Neuronal stem cell (in vitro differentiated cells): Measurements from ENCODE around the gene PUDP.

Experiments
- DNase-seq: peaks from one replicate; pipeline ENCODE4 v3.0.0-alpha.2; 2013; ENCODE audit warnings: low spot score
- H2AFZ ChIP-seq: one replicate; pipeline ENCODE4 v1.6.1; 2013; ENCODE audit warnings: mild to moderate bottlenecking, low read length, inconsistent platforms
- H2AK5ac ChIP-seq: 2 replicates; pipeline ENCODE4 v1.6.1; 2013; ENCODE audit warnings: low read depth, mild to moderate bottlenecking, inconsistent platforms, low read length, moderate library complexity, mixed read lengths
- H2BK120ac ChIP-seq: 2 replicates; pipeline ENCODE4 v1.6.1; 2013; ENCODE audit warnings: low read depth, mild to moderate bottlenecking, inconsistent platforms, low read length, moderate library complexity, mixed read lengths
- H2BK12ac ChIP-seq: one replicate; pipeline ENCODE4 v1.6.1; 2013; ENCODE audit warnings: low read length, inconsistent platforms
- H2BK15ac ChIP-seq: 2 replicates; pipeline ENCODE4 v1.6.1; 2013; ENCODE audit warnings: mild to moderate bottlenecking, low read length, inconsistent platforms, mixed read lengths
- H2BK5ac ChIP-seq: one replicate; pipeline ENCODE4 v1.6.1; 2013; ENCODE audit warnings: inconsistent platforms, mild to moderate bottlenecking, low read length, moderate library complexity
- H3K14ac ChIP-seq: one replicate; pipeline ENCODE4 v1.6.1; 2013; ENCODE audit warnings: low read length, inconsistent platforms
- H3K18ac ChIP-seq: 2 replicates; pipeline ENCODE4 v1.6.1; 2013; ENCODE audit warnings: low read length, inconsistent platforms
- H3K23ac ChIP-seq: 2 replicates; pipeline ENCODE4 v1.6.1; 2013; ENCODE audit warnings: low read depth, mild to moderate bottlenecking, mixed read lengths, low read length, inconsistent platforms; ENCODE audit not compliant: poor library complexity
- H3K27ac ChIP-seq: replicated peaks from 3 replicates; pipeline ENCODE4 v1.5.1; 2013; ENCODE audit warnings: low read length, inconsistent platforms
- H3K27me3 ChIP-seq, 3 experiments: 2 replicates each; pipeline ENCODE4 v1.6.1; 2013; ENCODE audit warnings: low read length in 3 of 3, mild to moderate bottlenecking in 2 of 3, inconsistent platforms in 1 of 3, low read depth in 1 of 3, mixed read lengths in 1 of 3, moderate library complexity in 1 of 3; ENCODE audit not compliant: control insufficient read depth in 3 of 3, insufficient read depth in 3 of 3
- H3K36me3 ChIP-seq, 2 donors: replicated peaks in 1 of 2; 2 replicates each; pipeline ENCODE4 v1.6.1; 2013; ENCODE audit warnings: low read length in 2 of 2; ENCODE audit not compliant: control insufficient read depth in 2 of 2, insufficient read depth in 2 of 2
- H3K4ac ChIP-seq: 2 replicates; pipeline ENCODE4 v1.6.1; 2013; ENCODE audit warnings: inconsistent platforms, mild to moderate bottlenecking, low read length, moderate library complexity
- H3K4me1 ChIP-seq, 2 donors: 1 replicate in 1 of 2; 2 replicates in 1 of 2; pipeline ENCODE4 v1.6.1; 2013; ENCODE audit warnings: low read length in 2 of 2, low read depth in 1 of 2; ENCODE audit not compliant: control insufficient read depth in 2 of 2, insufficient read depth in 1 of 2
- H3K4me2 ChIP-seq: one replicate; pipeline ENCODE4 v1.6.1; 2013; ENCODE audit warnings: mild to moderate bottlenecking, low read length, inconsistent platforms; ENCODE audit not compliant: insufficient read depth, poor library complexity, severe bottlenecking
- H3K4me3 ChIP-seq, 2 donors: 2 replicates each; pipeline ENCODE4 v1.5.1; 2013; ENCODE audit warnings: low read length in 2 of 2, mild to moderate bottlenecking in 2 of 2, inconsistent platforms in 1 of 2, moderate library complexity in 1 of 2
- H3K79me1 ChIP-seq: one replicate; pipeline ENCODE4 v1.6.1; 2013; ENCODE audit warnings: low read depth, mild to moderate bottlenecking, inconsistent platforms, low read length, moderate library complexity
- H3K9ac ChIP-seq: one replicate; pipeline ENCODE4 v1.6.1; 2013; ENCODE audit warnings: mild to moderate bottlenecking, low read depth, low read length, inconsistent platforms; ENCODE audit not compliant: poor library complexity
- H3K9me3 ChIP-seq, 2 donors: replicated peaks in 1 of 2; 2 replicates each; pipeline versions ENCODE3 to v1.6.1; 2013; ENCODE audit warnings: low read length in 2 of 2, mild to moderate bottlenecking in 2 of 2, inconsistent platforms in 1 of 2, low read depth in 1 of 2, mixed read lengths in 1 of 2, moderate library complexity in 1 of 2; ENCODE audit not compliant: control insufficient read depth in 2 of 2, insufficient read depth in 1 of 2
- H4K8ac ChIP-seq: one replicate; pipeline ENCODE4 v1.6.1; 2013; ENCODE audit warnings: low read depth, mild to moderate bottlenecking, inconsistent platforms, low read length, moderate library complexity
- H4K91ac ChIP-seq: one replicate; pipeline ENCODE4 v1.6.1; 2013; ENCODE audit warnings: low read length, low read depth, mild to moderate bottlenecking, inconsistent platforms; ENCODE audit not compliant: poor library complexity
- WGBS, 2 donors: extraction: QIAGEN DNeasy Blood & Tissue Kit; methylation state at CpG; one replicate each; pipeline ENCODE4 v1.1.7; 2013; ENCODE audit warnings: missing lambda C conversion rate in 2 of 2, mixed read lengths in 1 of 2; ENCODE audit not compliant: insufficient read length in 2 of 2, insufficient replicate concordance in 1 of 2; ENCODE audit errors: extremely low coverage in 2 of 2; 5-methylcytosine and 5-hydroxymethylcytosine counted together

The PUDP gene

DNA sequence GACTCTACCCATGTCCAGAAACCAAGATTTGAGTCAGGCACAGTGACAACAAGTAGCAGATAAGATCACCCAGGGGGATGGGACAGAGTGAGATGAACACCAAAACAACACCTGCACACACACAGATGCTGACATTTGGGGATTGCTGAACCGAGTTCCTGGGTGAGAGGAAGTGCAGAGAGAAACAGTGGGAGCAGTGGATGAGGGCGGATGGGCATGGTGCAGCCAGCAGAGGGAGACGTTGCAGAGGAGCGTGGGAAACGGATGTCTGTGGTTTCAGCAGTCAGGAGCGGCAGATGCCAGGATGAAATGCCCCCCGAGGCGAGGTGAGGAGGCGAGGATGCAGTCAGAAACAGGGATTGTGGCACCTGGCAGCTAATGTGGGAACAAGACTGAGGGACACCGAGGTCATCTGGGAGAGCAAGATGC lies 79.0 kb downstream of the PUDP start:
- Histone ChIP-seq H3K27ac (no peak overlapping the region), H2BK12ac (no peak overlapping the region), H2AFZ (no peak overlapping the region), H3K79me1 (no peaks in the 10 kb centered on the region), H3K14ac (no peak overlapping the region), H3K4me3 (no peak overlapping the region), H3K4ac (no peak overlapping the region), H3K36me3 (peaks cover 0 to 2% of the 10 kb centered on the region in 2 donors), H2BK120ac (no peak overlapping the region), H3K4me2 (no peak overlapping the region), H2BK15ac (no peak overlapping the region), H3K27me3 (peaks cover 0 to 3% (median 0%) of the 10 kb centered on the region in 3 experiments), H3K18ac (no peak overlapping the region), H3K9me3 (peaks cover 0 to 2% of the 10 kb centered on the region in 2 donors), H2BK5ac (no peak overlapping the region), H4K91ac (no peak overlapping the region), H3K9ac (no peak overlapping the region), H4K8ac (no peak overlapping the region), H3K4me1 (no peaks in the 10 kb centered on the region), H3K23ac (no peak overlapping the region), H2AK5ac (no peak overlapping the region)
- DNase-seq = no peak
- no CpG with 5 or more reads among the region's 10 CpGs for WGBS, 2 donors

GRCh38 chrX:7067256-7067655 lies 80.7 kb downstream of the PUDP start:
- no peak overlapping the region for H2AFZ ChIP-seq
- WGBS, 2 donors = no CpG with 5 or more reads among the region's 7 CpGs
- no peak overlapping the region for H3K27ac ChIP-seq
- H3K14ac ChIP-seq = no peak overlapping the region
- DNase-seq = no peak
- no peak overlapping the region for H4K8ac ChIP-seq
- no peak overlapping the region for H3K4me3 ChIP-seq
- no peak overlapping the region for H2AK5ac ChIP-seq
- H2BK5ac ChIP-seq = no peak overlapping the region
- H2BK12ac ChIP-seq = no peak overlapping the region
- peaks cover 0 to 2% of the 10 kb centered on the region in 2 donors for H3K36me3 ChIP-seq
- H3K4me2 ChIP-seq = no peak overlapping the region
- H2BK15ac ChIP-seq = no peak overlapping the region
- peaks cover 0 to 3% (median 0%) of the 10 kb centered on the region in 3 experiments for H3K27me3 ChIP-seq
- no peaks in the 10 kb centered on the region for H3K4me1 ChIP-seq
- H3K9ac ChIP-seq = no peak overlapping the region
- H3K4ac ChIP-seq = no peak overlapping the region
- H3K23ac ChIP-seq = no peak overlapping the region
- H3K9me3 ChIP-seq = peaks cover under 1 to 4% of the 10 kb centered on the region in 2 donors
- no peak overlapping the region for H2BK120ac ChIP-seq
- no peak overlapping the region for H3K18ac ChIP-seq
- H3K79me1 ChIP-seq = no peaks in the 10 kb centered on the region
- H4K91ac ChIP-seq = no peak overlapping the region

DNA sequence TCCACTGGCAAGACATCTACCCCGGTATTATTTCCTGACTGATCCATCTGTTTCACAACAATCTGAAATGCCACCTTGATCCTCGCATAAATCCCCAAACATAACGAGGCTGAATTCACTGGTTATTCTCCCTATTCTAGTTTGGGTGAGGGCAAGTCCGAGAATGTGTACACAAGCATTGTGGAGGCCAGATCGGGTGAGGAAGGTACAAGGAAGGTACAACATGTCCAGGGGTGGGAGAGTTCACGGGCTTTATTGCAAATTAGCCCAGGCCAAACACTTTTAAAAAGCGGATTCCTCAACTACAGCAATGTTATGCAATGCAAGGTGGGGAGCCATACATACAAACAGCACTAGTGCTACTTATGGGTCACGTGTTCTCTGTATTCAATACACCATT lies 82.5 kb downstream of the PUDP start:
- Histone ChIP-seq H3K4ac (no peak overlapping the region), H2BK15ac (no peak overlapping the region), H3K9ac (no peak overlapping the region), H4K91ac (no peak overlapping the region), H3K18ac (no peak overlapping the region), H2AK5ac (no peak overlapping the region), H3K4me2 (no peak overlapping the region), H3K14ac (no peak overlapping the region), H3K9me3 (peaks cover 2 to 8% of the 10 kb centered on the region in 2 donors), H2BK12ac (no peak overlapping the region), H3K27ac (no peak overlapping the region), H3K36me3 (peaks cover 0 to 2% of the 10 kb centered on the region in 2 donors), H3K4me3 (no peak overlapping the region), H3K4me1 (no peaks in the 10 kb centered on the region), H2BK120ac (no peak overlapping the region), H3K79me1 (no peaks in the 10 kb centered on the region), H3K27me3 (peaks cover 0 to 3% (median 0%) of the 10 kb centered on the region in 3 experiments), H2BK5ac (no peak overlapping the region), H3K23ac (no peak overlapping the region), H2AFZ (no peak overlapping the region), H4K8ac (no peak overlapping the region)
- DNase-seq = no peak
- WGBS, 2 donors = no CpG with 5 or more reads among the region's 8 CpGs

GRCh38 chrX:7062903-7063302 lies 85.0 kb downstream of the PUDP start:
- H2BK12ac ChIP-seq = no peak overlapping the region
- H3K4me1 ChIP-seq = no peaks in the 10 kb centered on the region
- H3K27me3 ChIP-seq = peaks cover 0 to 3% (median 0%) of the 10 kb centered on the region in 3 experiments
- no peak overlapping the region for H2BK5ac ChIP-seq
- DNase-seq = no peak
- H2AK5ac ChIP-seq = no peak overlapping the region
- peaks cover 2 to 8% of the 10 kb centered on the region in 2 donors for H3K9me3 ChIP-seq
- H3K36me3 ChIP-seq = no peaks in the 10 kb centered on the region
- no peak overlapping the region for H2AFZ ChIP-seq
- H3K23ac ChIP-seq = no peak overlapping the region
- H3K27ac ChIP-seq = no peak overlapping the region
- H3K9ac ChIP-seq = no peak overlapping the region
- no CpG with 5 or more reads among the region's 1 CpG for WGBS, 2 donors
- no peak overlapping the region for H4K91ac ChIP-seq
- H2BK120ac ChIP-seq = no peak overlapping the region
- H3K79me1 ChIP-seq = no peaks in the 10 kb centered on the region
- H3K4me2 ChIP-seq = peak overlapping the region; percentile 11
- no peak overlapping the region for H3K4ac ChIP-seq
- H2BK15ac ChIP-seq = no peak overlapping the region
- no peak overlapping the region for H3K4me3 ChIP-seq
- no peak overlapping the region for H3K18ac ChIP-seq
- H4K8ac ChIP-seq = no peak overlapping the region
- H3K14ac ChIP-seq = no peak overlapping the region
